Left ventricle myocardium superior (tissue), 1 donor: Measurements from ENCODE around the gene LRP11. TPM values are rescaled to one million over a fixed set of nuclear protein-coding genes. Genes with fewer than 3 reads are reported as not detected.
"Not testable (repeated sequence)": the region's sequence is repeated elsewhere in the genome, so short reads cannot be mapped to it uniquely, and the experiment has no call there.

ENCODE experiments used
- ATAC-seq: fragments of 200-7000 bp; cut with Tn5 transposase; one replicate; pipeline ENCODE4 v1.9.1; 2020; ENCODE audit warnings: mild to moderate bottlenecking, moderate library complexity
- DNase-seq: peaks from one replicate; pipeline ENCODE4 v3.0.0-alpha.2; 2020
- intact Hi-C: fragments of 100-400 bp; cut with micrococcal nuclease; formaldehyde crosslinking; loops from one replicate; pipeline ENCODE4 v1.11.0; 2022
- long read RNA-seq: library from polyadenylated mRNA; unstranded; transcript quantifications from one replicate; pipeline ENCODE4 v2.0.0, GENCODE V29; 2021
- total RNA-seq: library from RNA; stranded (reverse); fragmentation: NEBNext Ultra II Directional; extraction: Animal tissue kit (Norgen Biotek cat#: 25700); gene quantifications from one replicate; pipeline ENCODE4 v1.2.1, GENCODE V29; 2021
- donor health status: DM: no; HTN: yes; CAD: no; lungs with severe emphysema.

Gene LRP11
- 21.5 TPM for total RNA-seq
- long read RNA-seq, transcript LRP11-201 (7 exons, 3,260 nt): major isoform, 10 of 35 reads
- long read RNA-seq, partial matches to known transcripts: 17 of 35 reads
- long read RNA-seq, other reads (novel, unspliced or antisense): 7 of 35 reads

- intact Hi-C loops: no loop called here
- ATAC-seq (peak; percentile 95), DNase-seq (peak; percentile 92)
Observed at GRCh38 chr6:149863698-149864577, at the start of gene LRP11. Gene LRP11 (minus strand): TSS chr6:149864359. CDS start chr6:149864020, 339 bp downstream.

GRCh38 chr6:149913540-149914240 lies 49.5 kb upstream of the LRP11 start:
- ATAC-seq: no peak
- intact Hi-C loops: no loop called here
- no peak for DNase-seq

- no peak for DNase-seq
- ATAC-seq: no peak
- intact Hi-C loops: no loop called here
Observed at GRCh38 chr6:149913085-149913484, 48.9 kb upstream of the LRP11 start.

- DNase-seq, ATAC-seq, intact Hi-C loops: not testable (repeated sequence)
Observed at GRCh38 chr6:149912680-149913079, 48.5 kb upstream of the LRP11 start.

GRCh38 chr6:149910721-149911151 lies 46.6 kb upstream of the LRP11 start:
- no peak for DNase-seq
- intact Hi-C loops: no loop called here
- no peak for ATAC-seq

GRCh38 chr6:149909701-149910470 lies 45.7 kb upstream of the LRP11 start:
- ATAC-seq: no peak
- intact Hi-C loops: no loop called here

GRCh38 chr6:149908480-149908879 lies 44.3 kb upstream of the LRP11 start:
- ATAC-seq, intact Hi-C loops, DNase-seq: not testable (repeated sequence)

More at GRCh38 chr6:149909701-149910470, 45.7 kb upstream of the LRP11 start:
- DNase-seq: no peak

GRCh38 chr6:149907317-149907716 lies 43.2 kb upstream of the LRP11 start:
- no peak for DNase-seq
- intact Hi-C loops: no loop called here
- ATAC-seq: no peak

GRCh38 chr6:149906405-149906804 lies 42.2 kb upstream of the LRP11 start:
- DNase-seq (no peak), ATAC-seq (no peak)
- intact Hi-C loops: no loop called here

- DNase-seq (no peak), ATAC-seq (peak; percentile 32)
- intact Hi-C loops: no loop called here
Observed at GRCh38 chr6:149905911-149906371, 41.8 kb upstream of the LRP11 start.

- intact Hi-C loops: no loop called here
- DNase-seq: no peak
Observed at GRCh38 chr6:149905371-149905910, 41.3 kb upstream of the LRP11 start.

GRCh38 chr6:149904661-149905370 lies 40.7 kb upstream of the LRP11 start:
- peak; percentile 44 for DNase-seq
- ATAC-seq: peak; percentile 75

More at GRCh38 chr6:149905371-149905910, 41.3 kb upstream of the LRP11 start:
- no peak for ATAC-seq

GRCh38 chr6:149903938-149904611 lies 39.9 kb upstream of the LRP11 start:
- intact Hi-C loops: no loop called here
- no peak for ATAC-seq
- no peak for DNase-seq

More at GRCh38 chr6:149904661-149905370, 40.7 kb upstream of the LRP11 start:
- intact Hi-C loops: no loop called here

- no peak for DNase-seq
- no peak for ATAC-seq
- intact Hi-C loops: no loop called here
Observed at GRCh38 chr6:149901444-149902140, 37.4 kb upstream of the LRP11 start.

- ATAC-seq (no peak), DNase-seq (no peak)
- intact Hi-C loops: no loop called here
Observed at GRCh38 chr6:149900620-149901443, 36.7 kb upstream of the LRP11 start.

GRCh38 chr6:149899926-149900619 lies 35.9 kb upstream of the LRP11 start:
- intact Hi-C loops: no loop called here
- ATAC-seq (no peak), DNase-seq (no peak)
